ENCODE results near the gene EIF1.

DNA sequence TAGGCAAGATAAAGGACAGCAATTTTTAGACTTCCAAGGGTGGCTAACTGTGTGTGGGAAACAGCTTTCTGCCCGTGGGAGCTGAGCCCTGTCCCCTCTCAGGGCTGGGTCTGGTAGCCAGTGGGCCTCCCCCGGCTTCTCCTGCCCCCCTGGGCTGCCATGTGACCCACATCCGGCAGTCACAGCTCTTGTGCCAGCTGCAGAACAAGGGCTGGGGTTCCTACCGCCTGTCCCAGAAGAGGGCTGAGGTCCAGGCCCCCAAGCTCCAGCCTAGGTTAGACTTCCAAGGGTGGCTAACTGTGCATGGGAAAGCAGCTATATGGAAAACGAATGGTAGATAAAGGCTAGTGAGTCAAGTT is 29.6 kb downstream of the EIF1 start:
- TF ChIP-seq, protein P1, sequence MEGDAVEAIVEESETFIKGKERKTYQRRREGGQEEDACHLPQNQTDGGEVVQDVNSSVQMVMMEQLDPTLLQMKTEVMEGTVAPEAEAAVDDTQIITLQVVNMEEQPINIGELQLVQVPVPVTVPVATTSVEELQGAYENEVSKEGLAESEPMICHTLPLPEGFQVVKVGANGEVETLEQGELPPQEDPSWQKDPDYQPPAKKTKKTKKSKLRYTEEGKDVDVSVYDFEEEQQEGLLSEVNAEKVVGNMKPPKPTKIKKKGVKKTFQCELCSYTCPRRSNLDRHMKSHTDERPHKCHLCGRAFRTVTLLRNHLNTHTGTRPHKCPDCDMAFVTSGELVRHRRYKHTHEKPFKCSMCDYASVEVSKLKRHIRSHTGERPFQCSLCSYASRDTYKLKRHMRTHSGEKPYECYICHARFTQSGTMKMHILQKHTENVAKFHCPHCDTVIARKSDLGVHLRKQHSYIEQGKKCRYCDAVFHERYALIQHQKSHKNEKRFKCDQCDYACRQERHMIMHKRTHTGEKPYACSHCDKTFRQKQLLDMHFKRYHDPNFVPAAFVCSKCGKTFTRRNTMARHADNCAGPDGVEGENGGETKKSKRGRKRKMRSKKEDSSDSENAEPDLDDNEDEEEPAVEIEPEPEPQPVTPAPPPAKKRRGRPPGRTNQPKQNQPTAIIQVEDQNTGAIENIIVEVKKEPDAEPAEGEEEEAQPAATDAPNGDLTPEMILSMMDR (IDR thresholded peaks at IDR 0.05) = no peak
- no peak for TF ChIP-seq POLR2A (IDR thresholded peaks at IDR 0.05)

Measured in lower leg skin (tissue), 3 donors.